SU-DHL-6 (cell line): ENCODE results near the gene IQGAP1.

Experiments used
- H2AFZ ChIP-seq: fragments of 200-600 bp; sonication (generic); 2 replicates; pipeline ENCODE4 v1.6.1; 2014; ENCODE audit warnings: low read depth, mild to moderate bottlenecking, moderate library complexity, mixed read lengths, antibody characterized with exemption, low read length; ENCODE audit not compliant: severe bottlenecking
- H3F3A ChIP-seq: fragments of 200-600 bp; shearing (Covaris generic); 2 replicates; pipeline ENCODE4 v1.6.0; 2016; ENCODE audit warnings: antibody characterized with exemption, mild to moderate bottlenecking; ENCODE audit not compliant: insufficient read depth
- H3K27ac ChIP-seq: fragments of 200-600 bp; sonication (generic); 2 replicates; pipeline ENCODE4 v1.5.1; 2016; ENCODE audit warnings: low read depth, mild to moderate bottlenecking, low read length, moderate library complexity, mixed read lengths
- H3K27me3 ChIP-seq: fragments of 200-600 bp; sonication (generic), shearing (Covaris generic); 2 replicates; pipeline ENCODE4 v1.6.0; 2014; ENCODE audit warnings: mild to moderate bottlenecking, low read length
- H3K36me3 ChIP-seq: fragments of 200-600 bp; sonication (generic); 2 replicates; pipeline ENCODE4 v1.6.1; 2014; ENCODE audit warnings: mild to moderate bottlenecking, low read length, mixed read lengths
- H3K4me2 ChIP-seq: fragments of 300-600, 200-600 bp; shearing (Covaris generic), sonication (generic); 2 replicates; pipeline ENCODE4 v1.6.0; 2014; ENCODE audit warnings: low read length, low read depth, mild to moderate bottlenecking; ENCODE audit not compliant: poor library complexity, severe bottlenecking
- H3K4me3 ChIP-seq: fragments of 200-600 bp; sonication (generic); 2 replicates; pipeline ENCODE4 v1.5.1; 2014; ENCODE audit warnings: antibody characterized with exemption, low read length, mild to moderate bottlenecking, mixed read lengths; ENCODE audit not compliant: insufficient read depth, poor library complexity, severe bottlenecking
- H3K79me2 ChIP-seq: fragments of 200-600 bp; sonication (generic); 2 replicates; pipeline ENCODE4 v1.6.1; 2014; ENCODE audit warnings: mild to moderate bottlenecking, low read length, moderate library complexity; ENCODE audit not compliant: insufficient read depth
- H3K9ac ChIP-seq: fragments of 200-600 bp; sonication (generic); 2 replicates; pipeline ENCODE4 v1.7.0; 2014; ENCODE audit warnings: mild to moderate bottlenecking, low read length
- H3K9me2 ChIP-seq: fragments of 200-600 bp; sonication (generic); replicated peaks from 2 replicates; pipeline ENCODE4 v1.6.1; 2014; ENCODE audit warnings: low read length; ENCODE audit not compliant: insufficient read depth
- H3K9me3 ChIP-seq: fragments of 200-600 bp; sonication (generic); 2 replicates; pipeline ENCODE4 v1.6.1; 2014; ENCODE audit warnings: low read length, mixed read lengths; ENCODE audit not compliant: insufficient read depth
- H4K20me1 ChIP-seq: fragments of 200-600 bp; sonication (generic); 2 replicates; pipeline ENCODE4 v1.6.1; 2014; ENCODE audit warnings: low read depth, mild to moderate bottlenecking, antibody characterized with exemption, low read length, moderate library complexity, mixed read lengths
- CTCF ChIP-seq: fragments of 200-600 bp; sonication (generic); IDR thresholded peaks from one replicate; pipeline ENCODE4 v1.5.1; 2017; ENCODE audit warnings: antibody characterized with exemption, mild to moderate bottlenecking, low read length, moderate library complexity; ENCODE audit not compliant: insufficient read depth, poor library complexity, severe bottlenecking
- EZH2phosphoT487 ChIP-seq: fragments of 200-600 bp; sonication (generic), shearing (Covaris generic); conservative IDR thresholded peaks from 2 replicates; pipeline ENCODE4 v1.6.1; 2018; ENCODE audit warnings: mild to moderate bottlenecking, antibody characterized with exemption, low read length, moderate library complexity, mixed read lengths

The IQGAP1 gene

GRCh38 chr15:90400759-90401314 is 12.8 kb downstream of the IQGAP1 start:
- Histone ChIP-seq H3K27me3 (no peaks in the 10 kb centered on the region), H3K4me3 (no peak overlapping the region), H3F3A (peaks cover 17% of the 10 kb centered on the region; the same call in 1 of the 2 replicates), H4K20me1 (peaks cover 15% of the 10 kb centered on the region), H3K4me2 (peak overlapping the region; percentile 53), H3K9me3 (no peaks in the 10 kb centered on the region), H3K36me3 (no peaks in the 10 kb centered on the region), H3K9ac (no peak overlapping the region), H2AFZ (no peak overlapping the region), H3K27ac (0 out of 2 replicates have a peak overlapping the region, but pooled peaks have one; percentile 17), H3K9me2 (no peaks in the 10 kb centered on the region), H3K79me2 (peaks cover 89% of the 10 kb centered on the region)
- TF ChIP-seq CTCF, result no peak
- TF ChIP-seq EZH2phosphoT487, result no peak

- Histone ChIP-seq H3K4me3 (no peak overlapping the region), H3K4me2 (peak overlapping the region; percentile 53), H2AFZ (no peak overlapping the region)
Measured at GRCh38 chr15:90401495-90401894, 13.5 kb downstream of the IQGAP1 start.

GRCh38 chr15:90402223-90402622 is 14.2 kb downstream of the IQGAP1 start:
- no peaks in the 10 kb centered on the region for H3K9me2 ChIP-seq
- H3K9me3 ChIP-seq, result no peaks in the 10 kb centered on the region
- no peaks in the 10 kb centered on the region for H3K36me3 ChIP-seq
- TF ChIP-seq CTCF (no peak), EZH2phosphoT487 (no peak)
- H3F3A ChIP-seq, result peaks cover 17% of the 10 kb centered on the region; the same call in 1 of the 2 replicates
- peaks cover 27% of the 10 kb centered on the region for H4K20me1 ChIP-seq
- no peak overlapping the region for H3K4me3 ChIP-seq
- no peak overlapping the region for H3K4me2 ChIP-seq
- no peaks in the 10 kb centered on the region for H3K27me3 ChIP-seq
- H3K79me2 ChIP-seq, result peaks cover 94% of the 10 kb centered on the region
- no peak overlapping the region for H3K9ac ChIP-seq
- H2AFZ ChIP-seq, result no peak overlapping the region
- H3K27ac ChIP-seq, result no peak overlapping the region

More at GRCh38 chr15:90401495-90401894, 13.5 kb downstream of the IQGAP1 start:
- no peaks in the 10 kb centered on the region for H3K36me3 ChIP-seq
- H3F3A ChIP-seq, result peaks cover 17% of the 10 kb centered on the region; the same call in 1 of the 2 replicates
- H3K27ac ChIP-seq, result no peak overlapping the region
- peaks cover 89% of the 10 kb centered on the region for H3K79me2 ChIP-seq
- no peak for TF ChIP-seq CTCF
- TF ChIP-seq EZH2phosphoT487, result no peak
- no peak overlapping the region for H3K9ac ChIP-seq
- no peaks in the 10 kb centered on the region for H3K9me2 ChIP-seq
- H3K27me3 ChIP-seq, result no peaks in the 10 kb centered on the region
- H4K20me1 ChIP-seq, result peaks cover 21% of the 10 kb centered on the region
- H3K9me3 ChIP-seq, result no peaks in the 10 kb centered on the region
